LNCaP clone FGC (cell line): Measurements from ENCODE around the gene NR2C2.

Experiments
- DNase-seq: peaks from one replicate; pipeline ENCODE4 v3.0.0-alpha.2; 2011; ENCODE audit warnings: low read depth
- H3K4me3 ChIP-seq: 2 replicates; pipeline ENCODE4 v1.5.1; 2011; ENCODE audit warnings: mild to moderate bottlenecking, low read depth, low read length, control low read depth
- TF ChIP-seq, protein P1 (sequence below): IDR thresholded peaks from 2 replicates; pipeline ENCODE4 v1.5.1; 2012; ENCODE audit warnings: mild to moderate bottlenecking; ENCODE audit not compliant: control insufficient read depth, insufficient read depth; ENCODE audit errors: extremely low read depth

Gene NR2C2

DNA sequence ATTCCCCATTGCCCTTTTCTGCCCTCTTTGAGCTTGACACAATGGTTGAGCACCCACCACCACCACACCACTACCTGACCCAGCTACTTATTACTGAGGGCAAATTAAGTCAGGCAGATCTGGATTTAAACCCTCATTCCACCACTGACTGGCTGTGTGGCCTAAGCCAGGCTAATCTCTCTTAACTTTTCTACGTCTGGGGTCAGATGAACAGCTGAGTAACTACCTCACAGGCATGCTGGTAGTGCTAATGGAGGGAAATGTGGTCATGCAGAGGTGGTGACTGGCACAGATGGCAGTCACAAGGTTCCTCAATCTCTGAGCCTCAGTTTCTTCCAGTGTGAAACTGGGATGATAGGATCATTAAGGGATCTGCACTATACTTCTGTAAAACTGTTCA lies 122.1 kb downstream of the NR2C2 start:
- DNase-seq = no peak
- TF ChIP-seq, protein P1, sequence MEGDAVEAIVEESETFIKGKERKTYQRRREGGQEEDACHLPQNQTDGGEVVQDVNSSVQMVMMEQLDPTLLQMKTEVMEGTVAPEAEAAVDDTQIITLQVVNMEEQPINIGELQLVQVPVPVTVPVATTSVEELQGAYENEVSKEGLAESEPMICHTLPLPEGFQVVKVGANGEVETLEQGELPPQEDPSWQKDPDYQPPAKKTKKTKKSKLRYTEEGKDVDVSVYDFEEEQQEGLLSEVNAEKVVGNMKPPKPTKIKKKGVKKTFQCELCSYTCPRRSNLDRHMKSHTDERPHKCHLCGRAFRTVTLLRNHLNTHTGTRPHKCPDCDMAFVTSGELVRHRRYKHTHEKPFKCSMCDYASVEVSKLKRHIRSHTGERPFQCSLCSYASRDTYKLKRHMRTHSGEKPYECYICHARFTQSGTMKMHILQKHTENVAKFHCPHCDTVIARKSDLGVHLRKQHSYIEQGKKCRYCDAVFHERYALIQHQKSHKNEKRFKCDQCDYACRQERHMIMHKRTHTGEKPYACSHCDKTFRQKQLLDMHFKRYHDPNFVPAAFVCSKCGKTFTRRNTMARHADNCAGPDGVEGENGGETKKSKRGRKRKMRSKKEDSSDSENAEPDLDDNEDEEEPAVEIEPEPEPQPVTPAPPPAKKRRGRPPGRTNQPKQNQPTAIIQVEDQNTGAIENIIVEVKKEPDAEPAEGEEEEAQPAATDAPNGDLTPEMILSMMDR = no peak
- no peak overlapping the region for H3K4me3 ChIP-seq

DNA sequence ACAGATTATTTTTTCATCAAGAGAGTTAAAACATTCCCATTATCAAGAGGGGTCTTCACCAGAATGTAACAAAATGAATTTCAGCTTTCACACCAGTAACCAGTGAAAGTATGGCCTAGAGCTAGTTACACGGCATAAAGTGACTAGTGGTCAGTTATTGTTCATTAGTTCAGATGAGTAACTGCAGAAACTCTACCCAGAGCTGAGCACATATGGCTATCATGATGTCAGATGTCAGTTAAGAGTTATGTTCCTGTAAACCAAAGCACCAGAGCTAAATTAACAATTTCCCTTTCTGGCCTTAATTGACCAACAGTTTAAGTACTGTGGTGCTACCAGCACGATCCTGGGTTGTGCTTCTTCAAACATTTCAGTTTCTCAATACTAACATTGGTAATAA lies 124.3 kb downstream of the NR2C2 start:
- TF ChIP-seq, protein P1 = no peak
- DNase-seq = no peak
- H3K4me3 ChIP-seq = no peak overlapping the region

DNA sequence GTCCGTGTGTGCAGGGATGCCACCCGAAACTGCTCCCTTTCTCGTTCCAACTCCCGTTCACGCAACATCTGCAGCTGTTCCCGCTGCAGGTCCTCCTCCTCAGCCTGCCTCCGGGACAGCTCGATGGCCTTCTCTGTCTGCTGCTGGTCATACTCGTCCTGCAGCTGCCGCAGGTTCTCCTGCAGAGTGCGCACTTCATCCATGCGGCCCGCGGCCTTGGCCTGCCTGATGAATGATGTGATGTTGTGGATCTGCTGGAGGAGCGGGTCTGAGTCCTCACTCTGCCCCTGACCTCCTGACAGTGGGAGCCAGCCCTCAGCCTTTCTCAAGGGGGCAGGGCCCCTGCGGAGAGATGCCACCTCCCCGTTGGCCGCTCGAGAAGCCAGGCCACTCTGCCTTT lies 127.1 kb downstream of the NR2C2 start:
- TF ChIP-seq, protein P1 = no peak
- no peak overlapping the region for H3K4me3 ChIP-seq
- DNase-seq = no peak

DNA sequence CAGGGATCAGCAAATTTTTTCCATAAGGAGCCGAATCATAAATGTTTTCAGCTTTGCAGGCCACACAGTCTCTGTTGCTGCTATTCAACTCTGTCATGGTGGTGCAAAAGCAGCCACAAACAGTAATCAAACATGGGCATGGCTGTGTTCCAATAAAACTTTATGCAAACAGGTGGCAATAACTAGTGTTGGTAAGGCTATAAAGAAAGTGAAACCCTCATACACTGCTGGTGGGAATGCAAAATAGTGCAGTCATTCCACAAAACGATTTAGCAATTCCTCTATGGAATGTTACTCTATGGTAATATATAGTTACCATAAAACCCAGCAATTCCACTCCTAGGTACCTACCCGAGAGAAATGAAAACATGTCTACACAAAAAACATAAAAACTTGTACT lies 131.7 kb downstream of the NR2C2 start:
- H3K4me3 ChIP-seq = no peak overlapping the region
- DNase-seq = no peak
- TF ChIP-seq, protein P1 = no peak

DNA sequence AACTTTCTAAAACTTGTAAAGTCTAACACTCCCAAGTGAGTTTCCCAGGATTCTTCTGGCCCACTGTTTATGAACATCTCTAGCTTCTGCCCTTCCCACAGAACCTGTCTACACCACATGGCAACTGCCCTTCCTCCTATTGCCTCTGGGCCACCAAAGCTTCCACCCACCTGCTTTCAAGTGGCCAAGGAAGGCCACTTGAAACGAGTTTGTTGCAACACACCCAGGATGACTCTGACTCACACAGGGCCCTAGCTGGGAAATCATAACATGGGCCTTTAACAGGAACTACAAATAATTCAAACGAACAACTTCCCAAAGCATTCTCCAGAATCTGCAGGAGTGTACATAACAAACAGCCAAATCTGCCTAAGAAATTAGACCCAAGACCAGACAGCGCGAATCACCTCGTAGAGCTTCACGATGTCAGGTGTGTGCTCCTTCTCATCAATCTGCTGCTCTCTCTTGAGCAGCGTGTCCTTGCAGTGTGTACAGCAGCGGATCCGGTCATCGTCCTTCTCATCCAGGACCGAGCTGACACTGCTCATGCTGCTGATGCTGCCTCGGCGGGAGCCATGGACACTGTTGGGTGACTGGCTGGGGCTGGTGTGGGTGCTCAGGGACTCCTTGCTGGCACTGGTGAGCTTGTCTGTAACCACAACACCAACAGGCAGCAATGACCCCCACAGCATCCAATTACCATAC lies 134.7 kb downstream of the NR2C2 start:
- no peak overlapping the region for H3K4me3 ChIP-seq
- TF ChIP-seq, protein P1 = no peak
- DNase-seq = no peak

DNA sequence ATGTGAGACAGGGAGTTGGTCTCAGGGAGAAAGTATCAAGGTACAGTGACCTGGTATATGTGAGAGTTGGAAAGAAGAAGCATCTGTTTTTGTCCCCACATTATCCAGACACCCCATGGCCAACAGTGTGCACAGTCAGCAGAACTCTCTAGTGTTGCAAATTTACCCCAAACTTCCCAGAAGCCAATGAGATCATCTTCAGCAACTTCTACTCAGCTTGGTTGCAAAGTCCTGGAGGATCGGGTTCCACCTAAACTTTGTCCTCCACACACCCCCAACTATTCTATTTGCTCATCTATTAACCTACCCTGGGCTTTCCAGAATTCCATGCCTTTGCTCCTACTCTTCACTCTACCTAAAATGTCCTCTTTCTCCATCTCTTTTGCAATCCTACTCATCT lies 135.9 kb downstream of the NR2C2 start:
- TF ChIP-seq, protein P1 = no peak
- DNase-seq = no peak
- H3K4me3 ChIP-seq = no peak overlapping the region

DNA sequence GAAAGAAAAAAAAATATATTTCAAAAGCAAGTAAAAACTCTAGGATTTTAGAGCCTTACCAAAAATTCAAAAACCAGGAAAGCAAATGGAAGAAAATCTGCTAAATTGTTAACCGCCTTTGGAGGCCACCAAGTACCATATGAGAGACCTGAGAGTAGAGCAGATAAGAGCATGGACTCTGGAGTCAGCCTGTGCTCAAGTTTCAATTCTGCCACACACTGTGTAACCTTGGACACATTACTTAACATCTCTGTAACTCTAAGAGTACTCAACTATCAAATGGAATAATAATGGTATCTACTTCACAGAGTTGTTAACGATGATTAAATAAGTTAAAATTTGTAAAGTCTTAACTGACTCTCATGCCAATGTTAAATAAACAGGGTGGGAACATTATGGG lies 138.9 kb downstream of the NR2C2 start:
- no peak overlapping the region for H3K4me3 ChIP-seq
- no peak for DNase-seq
- TF ChIP-seq, protein P1 = no peak
